Cerebellar cortex (tissue), 1 donor: ENCODE results near the gene NPIPB2.
"Not testable (repeated sequence)": the region's sequence is repeated elsewhere in the genome, so short reads cannot be mapped to it uniquely, and the experiment has no call there.

Experiments used
- DNase-seq: peaks from one replicate; pipeline ENCODE4 v3.0.0-alpha.2; 2015; ENCODE audit warnings: low spot score

NPIPB2 gene

DNA sequence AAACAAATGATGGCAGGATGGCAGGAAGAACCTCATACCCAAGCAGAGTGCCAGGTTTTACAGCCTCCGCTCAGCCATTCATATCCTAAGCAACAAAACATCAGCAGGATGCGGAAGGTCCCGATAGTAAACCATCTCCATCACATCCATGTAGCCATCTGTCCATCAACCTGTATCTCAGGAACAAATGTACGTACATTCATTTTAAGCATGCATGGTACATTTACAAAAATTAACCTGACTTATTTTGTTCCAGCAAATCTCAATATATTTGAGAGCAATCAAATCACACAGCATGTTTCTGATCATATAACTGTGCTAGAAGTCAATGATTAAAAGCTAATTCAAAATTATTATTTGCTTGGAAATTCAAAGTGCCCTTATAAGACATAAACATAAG, at the start of gene NPIPB2:
NPIPB2 (minus strand) TSS at position 101 of the 400 bp plus-strand sequence; CDS start at position 101, 0 bp downstream.
- not testable (repeated sequence) for DNase-seq

DNA sequence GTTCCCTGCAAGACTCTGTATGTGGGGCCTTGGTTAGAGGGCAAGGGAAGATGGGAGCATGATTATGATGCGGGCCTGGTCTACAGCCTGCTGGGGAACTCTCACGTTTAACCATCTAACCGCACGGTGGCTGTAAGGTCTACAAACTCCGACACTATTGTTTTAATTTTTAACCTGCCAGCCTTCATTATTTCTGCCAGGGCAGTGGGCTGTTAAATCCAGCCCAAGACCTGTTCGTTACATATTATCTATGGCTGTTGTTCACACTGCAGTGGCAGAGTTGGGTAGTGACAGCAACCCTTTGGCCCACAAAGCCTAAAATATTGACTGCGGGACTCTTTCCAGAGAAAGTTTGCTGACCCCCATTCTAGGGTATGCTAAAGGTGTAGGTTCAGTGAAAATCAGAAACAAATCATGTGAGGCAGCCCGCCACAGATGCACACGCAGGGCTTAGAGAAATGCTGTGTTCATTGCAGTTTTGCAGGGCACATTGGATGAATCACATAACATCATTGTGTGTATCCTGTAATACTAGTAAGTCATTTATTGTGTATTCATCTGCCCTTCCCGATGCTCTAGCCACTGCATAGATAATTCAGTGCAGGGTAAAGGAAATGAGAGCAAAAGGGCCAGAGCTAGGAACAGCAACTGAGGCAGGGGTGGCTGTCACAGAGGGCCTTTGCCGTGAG, 49.0 kb upstream of the NPIPB2 start:
- no peak for DNase-seq

DNA sequence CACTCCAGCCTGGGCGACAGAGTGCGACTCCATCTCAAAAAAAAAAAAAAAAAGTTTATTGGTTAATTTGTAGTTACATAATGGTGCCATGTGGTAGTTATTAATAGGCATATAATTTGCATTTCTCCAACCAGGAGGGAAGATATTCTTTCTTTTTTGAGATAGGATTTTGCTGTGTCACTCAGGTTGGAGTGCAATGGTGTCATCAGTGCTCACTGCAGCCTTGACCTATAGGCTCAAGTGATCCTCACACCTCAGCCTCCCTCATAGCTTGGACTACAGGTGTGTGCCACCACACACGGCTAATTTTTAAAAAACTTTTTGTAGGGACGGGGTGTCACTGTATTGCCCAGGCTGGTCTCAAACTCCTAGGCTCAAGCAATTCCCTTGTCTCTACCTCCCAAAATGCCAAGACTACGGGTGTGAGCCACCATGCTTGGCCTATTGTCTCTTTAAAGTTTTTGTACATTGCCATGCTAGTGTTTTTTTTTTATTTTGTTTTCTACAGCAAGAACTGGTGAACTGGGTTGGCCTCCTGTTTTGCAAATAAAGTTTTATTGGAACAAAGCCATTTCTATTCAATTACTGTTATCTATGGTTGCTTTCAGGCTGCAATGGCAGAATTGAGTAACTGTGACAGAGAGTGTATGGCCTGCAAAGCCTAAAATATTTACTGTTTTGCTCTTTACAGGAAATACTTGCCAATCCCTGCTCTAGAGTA, 46.6 kb upstream of the NPIPB2 start:
- DNase-seq = no peak

DNA sequence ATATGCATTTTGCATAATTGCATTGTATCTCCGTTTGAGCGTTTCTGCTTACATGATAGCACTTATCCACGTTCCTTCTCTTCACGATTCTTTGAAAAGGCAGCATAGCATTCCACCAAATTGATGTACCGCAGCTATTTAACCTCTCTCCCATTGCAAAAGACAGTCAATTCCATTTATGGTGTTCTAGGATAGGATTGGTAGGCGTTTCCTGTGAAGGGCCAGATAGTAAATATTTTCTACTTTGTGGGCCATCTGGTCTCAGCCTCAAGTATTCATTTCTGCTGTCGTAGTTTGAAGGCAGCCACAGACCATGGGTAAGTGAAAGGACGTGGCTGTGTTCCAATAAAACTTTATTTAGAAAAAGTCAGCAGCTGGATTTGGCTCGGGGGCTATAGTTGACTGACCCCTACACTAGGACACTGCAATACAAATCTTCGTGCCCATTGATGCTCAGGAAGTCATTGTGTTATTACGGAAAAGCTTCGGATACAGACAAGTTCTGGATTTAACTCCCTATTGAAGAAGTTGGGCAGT, 44.7 kb upstream of the NPIPB2 start:
- no peak for DNase-seq

DNA sequence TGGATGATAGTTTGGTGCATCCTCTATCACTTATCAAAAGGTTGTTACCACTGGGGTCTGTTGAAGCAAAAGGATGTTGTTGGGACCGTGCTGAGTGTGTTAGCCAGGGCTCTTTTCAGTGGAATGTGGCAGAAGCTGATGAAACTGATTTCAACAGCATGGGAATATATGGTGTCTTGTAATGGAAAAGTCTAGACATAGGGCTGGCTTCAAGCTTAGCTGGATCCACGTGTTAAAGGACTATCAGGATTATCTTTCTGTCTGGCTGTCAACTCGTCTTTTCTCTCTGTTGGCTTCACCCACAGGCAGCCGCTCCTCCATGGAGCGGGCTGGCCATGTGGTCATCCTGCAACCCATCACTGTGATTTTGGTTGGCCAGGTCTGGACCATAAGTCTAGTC, 43.4 kb upstream of the NPIPB2 start:
- DNase-seq = no peak

DNA sequence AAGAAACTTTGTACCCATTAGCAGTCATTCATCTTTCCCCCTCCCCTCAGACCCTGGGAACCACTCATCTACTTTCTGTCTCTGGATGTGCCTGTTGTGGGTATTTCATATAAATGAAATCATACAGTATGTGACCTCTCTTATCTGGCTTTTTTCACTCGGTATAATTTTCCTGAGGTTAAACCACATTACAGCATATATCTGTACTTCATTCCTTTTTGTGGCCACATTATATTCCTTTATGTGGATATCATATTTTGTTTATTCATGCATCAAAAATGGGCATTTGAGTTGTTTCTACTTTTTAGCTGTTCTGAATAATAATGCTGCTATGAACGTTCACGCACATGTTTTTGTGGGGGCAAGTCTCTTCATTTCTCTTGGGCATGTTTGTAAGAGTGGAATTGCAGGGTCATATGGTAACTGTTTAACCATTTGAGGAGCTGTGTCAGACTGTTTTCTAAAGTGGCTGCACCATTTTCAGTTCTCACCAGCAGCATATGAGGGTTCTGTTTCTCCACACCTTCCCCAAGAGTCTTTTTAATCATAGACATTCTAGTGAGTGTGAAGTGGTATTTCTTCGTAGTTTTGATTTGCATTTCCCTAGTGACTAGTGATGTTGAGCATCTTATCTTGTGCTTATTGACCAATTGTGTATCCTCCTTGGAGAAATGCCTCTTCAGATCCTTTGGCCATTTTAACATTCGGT, 38.4 kb upstream of the NPIPB2 start:
- DNase-seq = no peak

DNA sequence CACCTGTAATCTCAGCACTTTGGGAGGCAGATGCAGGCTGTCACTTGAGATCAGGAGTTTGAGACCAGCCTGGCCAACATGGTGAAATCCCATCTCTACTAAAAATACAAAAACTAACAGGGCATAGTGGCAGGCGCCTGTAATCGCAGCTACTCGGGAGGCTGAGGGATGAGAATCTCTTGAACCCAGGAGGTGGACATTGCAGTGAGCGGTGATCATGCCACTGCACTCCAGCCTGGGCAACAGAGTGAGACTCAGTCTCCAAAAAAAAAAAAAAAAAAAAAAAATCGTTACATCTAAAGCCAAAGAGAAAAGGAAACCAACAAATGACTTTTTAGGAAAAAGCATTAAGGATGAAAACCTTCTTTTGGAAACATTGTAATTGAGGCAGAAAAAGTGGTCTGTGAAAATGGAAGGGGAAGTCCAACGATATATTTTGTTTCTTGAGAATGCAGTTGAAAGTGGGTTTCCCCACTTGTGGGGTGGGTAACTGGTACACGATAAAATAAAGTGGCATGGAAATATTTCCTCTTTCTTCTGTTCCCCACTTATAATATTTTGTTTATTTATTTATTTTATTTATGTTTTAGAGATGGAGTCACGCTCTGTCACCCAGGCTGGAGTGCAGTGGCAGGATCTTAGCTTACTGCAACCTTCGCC, 37.3 kb upstream of the NPIPB2 start:
- DNase-seq = no peak

DNA sequence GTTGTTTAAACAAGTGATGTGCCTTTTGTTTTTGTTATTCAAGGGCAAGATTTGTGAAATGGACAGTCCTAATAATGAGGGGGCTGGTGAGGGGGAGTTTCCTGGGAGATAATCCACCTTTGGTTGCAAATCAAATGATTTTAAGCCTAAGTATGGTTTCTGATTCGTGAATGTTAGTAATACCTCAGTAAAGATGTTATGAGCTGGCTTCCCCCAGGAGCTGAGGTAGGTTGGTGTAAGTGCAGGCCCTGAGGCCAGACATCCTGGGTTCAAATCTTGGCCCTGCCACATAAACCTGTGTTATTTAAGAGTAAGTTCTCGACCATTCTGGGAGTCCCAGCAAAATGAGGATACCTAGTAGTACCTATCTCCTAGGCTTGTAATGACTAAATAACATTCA, 36.2 kb upstream of the NPIPB2 start:
- DNase-seq = no peak

DNA sequence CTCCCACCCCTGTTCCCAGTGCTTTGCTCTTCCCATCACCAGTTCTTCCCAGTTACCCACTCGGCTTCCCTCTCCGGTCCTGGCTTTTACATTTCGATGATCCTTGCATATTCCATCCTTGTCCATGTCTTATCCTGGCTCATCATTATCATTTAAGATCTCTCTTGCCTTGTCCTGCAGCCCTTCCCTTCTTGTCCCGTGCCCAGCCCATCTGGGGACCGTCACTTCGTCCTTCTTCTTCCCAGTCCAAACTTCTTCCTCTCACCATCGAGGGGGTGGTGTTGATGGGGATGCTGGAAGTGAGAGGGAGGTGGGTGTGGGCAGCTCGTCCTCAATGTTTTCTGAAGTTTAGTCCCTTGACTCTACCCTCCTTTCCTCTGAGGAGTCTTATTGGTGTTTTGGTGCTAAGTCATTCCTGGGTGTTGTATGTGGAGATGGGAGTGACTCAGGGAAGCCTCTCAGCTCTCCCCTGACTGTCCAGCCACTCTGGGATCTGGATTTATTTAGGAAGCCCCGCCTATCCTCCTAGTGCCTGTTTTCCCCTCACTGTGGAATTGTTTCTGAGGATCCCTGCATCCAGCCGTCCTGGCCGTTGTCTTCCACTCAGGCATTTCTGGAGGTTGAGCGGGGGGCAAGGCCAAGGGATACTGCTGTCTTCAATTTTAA, 35.7 kb upstream of the NPIPB2 start:
- peak; percentile 54 for DNase-seq

DNA sequence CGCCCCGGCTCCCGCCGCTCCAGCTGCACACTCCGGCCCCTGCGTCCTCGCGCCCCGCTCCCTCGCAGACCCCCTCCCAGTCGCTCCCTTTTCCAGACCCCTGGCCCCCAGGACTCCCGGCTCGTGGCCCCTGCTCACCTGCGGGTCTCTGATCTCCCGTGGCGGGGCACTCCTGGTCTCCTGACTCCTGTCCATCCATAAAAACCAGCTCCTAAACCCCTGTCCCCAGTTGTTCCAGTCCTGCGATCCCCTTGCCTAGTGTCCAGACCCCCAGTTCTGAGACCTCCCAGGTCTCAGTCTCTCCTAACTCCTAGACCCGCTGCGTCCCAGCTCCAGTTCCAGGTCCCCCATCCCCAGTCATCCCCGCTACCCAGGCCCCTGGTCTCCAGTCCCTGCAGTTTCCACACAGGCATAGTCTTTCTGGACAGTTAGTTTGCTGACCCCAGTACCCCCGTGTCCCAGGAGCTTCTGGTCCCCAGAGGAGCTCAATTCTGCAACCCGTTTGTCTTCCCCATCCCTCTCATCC, 35.1 kb upstream of the NPIPB2 start:
- peak; percentile 25 for DNase-seq

DNA sequence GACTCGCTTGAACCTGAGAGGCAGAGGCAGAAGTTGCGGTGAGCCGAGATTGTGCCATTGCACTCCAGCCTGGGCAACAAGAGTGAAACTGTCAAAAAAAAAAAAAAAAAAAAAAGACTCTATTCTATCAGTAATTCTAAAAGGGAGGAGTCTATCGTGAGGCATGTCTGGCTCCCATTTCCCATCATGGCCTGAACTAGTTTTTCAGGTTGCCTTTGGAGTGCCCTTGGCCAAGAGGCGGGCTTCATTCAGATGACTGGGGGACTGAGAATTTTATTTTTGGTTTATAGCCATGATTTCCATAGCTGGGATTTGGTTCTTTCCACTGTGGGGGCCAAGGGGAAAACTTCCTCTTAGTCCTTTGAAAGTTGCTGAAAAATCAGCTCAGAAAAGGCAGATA, 31.2 kb upstream of the NPIPB2 start:
- DNase-seq = no peak

DNA sequence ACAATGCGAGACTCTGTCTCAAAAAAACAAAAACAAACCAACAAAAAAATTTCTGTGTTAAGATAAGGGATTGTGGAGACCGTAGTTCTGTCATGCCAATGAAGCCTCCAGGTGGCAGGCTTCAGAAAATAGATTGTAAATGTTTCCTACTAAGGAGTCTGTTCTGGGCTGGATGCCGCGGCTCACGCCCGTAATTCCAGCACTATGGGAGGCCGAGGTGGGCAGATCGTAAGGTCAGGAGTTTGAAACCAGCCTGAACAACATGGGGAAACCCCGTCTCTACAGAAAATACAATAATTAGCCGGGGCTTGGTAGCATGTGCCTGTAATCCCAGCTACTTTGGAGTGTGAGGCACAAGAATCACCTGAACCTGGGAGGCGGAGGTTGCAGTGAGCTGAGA, 30.3 kb upstream of the NPIPB2 start:
- DNase-seq = no peak

DNA sequence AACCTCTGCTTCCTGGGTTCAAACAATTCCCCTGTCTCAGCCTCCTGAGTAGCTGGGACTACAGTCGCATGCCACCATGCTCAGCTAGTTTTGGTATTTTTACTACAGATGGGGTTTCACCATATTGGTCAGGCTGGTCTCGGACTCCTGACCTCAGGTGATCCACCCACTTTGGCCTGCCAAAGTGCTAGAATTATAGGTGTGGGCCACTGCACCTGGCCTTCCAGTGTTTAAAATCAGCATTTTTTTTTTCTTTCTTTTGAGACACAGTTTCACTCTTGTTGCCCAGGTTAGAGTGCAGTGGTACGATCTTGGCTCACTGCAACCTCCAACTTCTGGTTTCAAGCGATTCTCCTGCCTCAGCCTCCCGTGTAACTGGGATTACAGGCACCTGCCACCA, 28.4 kb upstream of the NPIPB2 start:
- DNase-seq = not testable (repeated sequence)

DNA sequence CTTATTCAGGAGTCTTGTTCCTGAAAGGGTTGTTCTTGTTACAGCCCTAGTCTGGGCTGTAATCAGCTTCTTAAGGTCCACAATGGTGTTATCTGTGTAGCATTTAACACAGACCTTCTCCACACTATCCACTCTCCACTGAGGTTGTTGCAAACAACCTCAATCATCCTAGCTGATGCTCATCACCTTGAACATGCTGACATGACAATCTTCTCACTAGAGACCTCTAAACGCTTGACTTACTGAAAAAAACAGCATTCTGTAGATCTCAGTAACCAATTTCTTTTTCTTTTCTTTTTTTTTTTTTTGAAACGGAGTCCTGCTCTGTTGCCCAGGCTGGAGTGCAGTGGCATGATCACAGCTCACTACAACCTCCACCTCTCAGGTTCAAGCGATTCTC, 26.7 kb upstream of the NPIPB2 start:
- no peak for DNase-seq

DNA sequence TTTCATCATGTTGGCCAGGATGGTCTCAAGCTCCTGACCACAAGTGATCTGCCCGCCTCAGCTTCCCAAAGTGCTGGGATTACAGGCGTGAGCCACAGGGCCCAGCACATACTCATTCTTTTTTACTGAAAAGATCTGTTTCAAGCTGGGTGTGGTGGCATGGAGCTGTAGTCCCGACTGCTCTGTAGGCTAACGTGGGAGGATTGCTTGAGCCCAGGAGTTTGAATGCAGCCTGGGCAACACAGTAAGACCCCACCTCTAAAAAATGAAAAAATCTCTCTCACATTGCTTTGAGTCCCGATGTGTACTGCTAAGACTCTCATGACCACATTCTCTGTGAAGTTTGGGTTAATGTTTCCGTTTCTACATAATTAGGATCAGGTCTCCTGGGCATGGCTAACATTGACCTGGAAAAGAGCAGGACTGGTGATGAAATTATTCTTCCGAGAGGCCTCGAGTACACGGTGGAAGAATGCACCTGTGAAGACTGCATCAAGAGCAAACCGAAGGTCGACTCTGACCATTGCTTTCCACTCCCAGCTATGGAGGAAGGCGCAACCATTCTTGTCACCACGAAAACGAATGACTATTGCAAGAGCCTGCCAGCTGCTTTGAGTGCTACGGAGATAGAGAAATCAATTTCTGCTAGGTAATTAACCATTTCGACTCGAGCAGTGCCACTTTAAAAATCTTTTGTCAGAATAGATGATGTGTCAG, 25.5 kb upstream of the NPIPB2 start:
- no peak for DNase-seq

DNA sequence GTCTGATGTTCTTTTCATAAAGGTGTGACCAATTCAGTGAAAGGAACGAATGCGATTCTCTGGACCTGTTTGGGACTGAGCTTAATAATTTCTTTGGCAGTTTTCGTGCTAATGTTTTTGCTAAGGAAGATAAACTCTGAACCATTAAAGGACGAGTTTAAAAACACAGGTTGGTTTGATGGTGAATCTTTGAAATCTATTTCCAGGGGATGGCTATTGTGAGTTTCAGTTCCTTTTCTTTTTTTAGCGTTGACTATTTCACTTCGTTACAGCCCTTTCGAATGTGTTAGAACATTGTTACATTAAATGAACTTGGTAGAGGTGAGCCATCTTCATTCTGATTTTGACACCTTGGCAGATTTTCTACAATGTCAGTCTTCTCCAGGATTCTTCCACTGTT, 24.3 kb upstream of the NPIPB2 start:
- no peak for DNase-seq

DNA sequence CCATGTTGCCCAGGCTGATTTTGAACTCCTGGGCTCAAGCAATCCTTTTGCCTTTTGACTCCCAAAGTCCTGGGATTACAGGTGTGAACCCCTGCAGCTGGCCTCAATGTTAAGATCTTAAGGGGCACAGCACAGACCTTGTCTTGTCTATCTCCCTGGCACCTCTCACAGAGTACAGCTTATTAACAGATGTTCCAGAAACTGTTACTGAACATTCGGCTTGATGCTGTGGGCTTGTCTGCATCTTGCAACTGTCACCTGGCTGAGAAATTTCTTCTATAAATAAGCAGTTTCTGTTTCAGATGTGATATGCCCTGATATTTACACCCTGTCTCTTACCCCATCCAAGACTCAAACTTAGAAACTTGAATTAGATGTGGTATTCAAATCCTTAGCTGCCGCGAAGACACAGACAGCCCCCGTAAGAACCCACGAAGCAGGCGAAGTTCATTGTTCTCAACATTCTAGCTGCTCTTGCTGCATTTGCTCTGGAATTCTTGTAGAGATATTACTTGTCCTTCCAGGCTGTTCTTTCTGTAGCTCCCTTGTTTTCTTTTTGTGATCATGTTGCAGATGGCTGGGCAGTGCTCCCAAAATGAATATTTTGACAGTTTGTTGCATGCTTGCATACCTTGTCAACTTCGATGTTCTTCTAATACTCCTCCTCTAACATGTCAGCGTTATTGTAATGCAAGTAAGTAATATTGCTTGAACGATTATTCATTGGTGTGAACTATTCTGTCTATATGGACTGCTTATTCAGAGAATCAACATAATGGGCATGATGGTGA, 23.1 kb upstream of the NPIPB2 start, which contains the start of gene TNFRSF17:
TNFRSF17 (plus strand) TSS at position 450 of the 791 bp plus-strand sequence; CDS start at position 565, 115 bp downstream.
- no peak for DNase-seq

DNA sequence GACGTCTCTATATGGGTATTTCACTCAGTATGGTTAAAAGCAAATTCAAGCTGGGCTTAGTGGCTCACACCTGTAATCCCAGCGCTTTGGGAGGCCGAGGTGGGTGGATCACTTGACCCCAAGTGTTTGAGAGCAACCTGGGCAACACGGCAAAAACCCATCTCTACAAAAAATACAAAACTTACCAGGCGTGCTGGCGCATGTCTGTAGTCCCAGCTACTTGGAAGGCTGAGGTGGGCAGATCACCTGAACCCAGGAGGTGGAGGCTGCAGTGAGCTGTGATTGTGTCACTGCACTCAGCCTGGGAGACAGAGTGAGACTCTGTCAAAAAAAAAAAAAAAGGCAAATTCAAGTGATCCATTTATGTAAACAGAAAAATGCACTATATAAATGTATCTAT, 21.9 kb upstream of the NPIPB2 start:
- DNase-seq = no peak

DNA sequence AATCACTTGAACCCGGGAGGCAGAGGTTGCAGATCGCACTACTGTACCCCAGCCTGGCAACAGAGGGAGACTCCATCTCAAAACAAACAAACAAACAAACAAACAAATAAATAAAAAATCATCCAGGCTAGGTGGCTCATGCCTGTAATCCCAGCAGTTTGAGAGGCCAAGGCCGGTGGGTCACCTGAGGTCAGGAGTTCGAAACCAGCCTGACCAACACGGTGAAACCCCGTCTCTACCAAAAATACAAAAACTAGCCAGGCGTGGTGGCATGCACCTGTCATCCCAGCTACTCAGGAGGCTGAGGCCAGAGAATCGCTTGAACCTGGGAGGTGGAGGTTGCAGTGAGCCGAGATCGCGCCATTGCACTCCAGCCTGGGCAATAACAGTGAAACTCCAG, 21.1 kb upstream of the NPIPB2 start:
- not testable (repeated sequence) for DNase-seq

DNA sequence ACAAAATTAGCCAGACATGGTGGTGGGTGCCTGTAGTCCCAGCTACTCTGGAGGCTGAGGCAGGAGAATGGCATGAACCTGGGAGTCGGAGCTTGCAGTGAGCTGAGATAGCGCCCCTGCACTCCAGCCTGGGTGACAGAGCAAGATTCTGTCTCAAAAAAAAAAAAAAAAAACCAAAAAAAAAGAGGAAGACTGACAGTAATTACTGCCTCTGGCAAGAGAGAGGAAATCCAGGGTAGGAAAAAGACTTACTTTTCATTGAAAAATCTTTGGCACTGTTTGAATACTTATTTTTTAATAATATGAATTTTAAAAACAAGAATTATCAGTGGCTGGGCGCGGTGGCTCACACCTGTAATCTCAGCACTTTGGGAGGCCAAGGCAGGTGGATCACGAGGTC, 20.6 kb upstream of the NPIPB2 start:
- DNase-seq = not testable (repeated sequence)
